RPMI8226 (cell line): ENCODE data around the gene ZNF710.

Source experiments
- DNase-seq: peaks from one replicate; pipeline ENCODE4 v3.0.0-alpha.2; 2015

The ZNF710 gene

DNA sequence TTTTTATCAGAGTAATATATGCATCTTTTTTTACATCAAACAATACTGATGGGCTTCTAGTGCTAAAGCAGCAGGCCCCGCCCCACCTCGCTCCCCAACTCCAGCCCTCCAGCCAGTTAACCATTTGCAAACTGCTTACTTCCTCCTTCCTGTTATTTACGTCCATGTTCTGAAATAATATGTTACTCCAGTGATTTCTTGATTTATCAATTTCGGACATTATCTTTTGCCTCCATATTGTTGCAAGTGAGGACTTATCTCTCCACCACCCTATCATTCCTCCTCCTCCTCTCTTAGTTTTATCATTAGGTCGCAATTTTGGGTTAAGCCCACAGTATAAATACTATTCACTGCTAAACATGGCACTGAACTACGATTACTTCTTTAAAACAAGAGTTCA is 39.5 kb downstream of the ZNF710 start:
- DNase-seq, result no peak

- no peak for DNase-seq
Observed at GRCh38 chr15:90042356-90042755, 41.2 kb downstream of the ZNF710 start.

DNA sequence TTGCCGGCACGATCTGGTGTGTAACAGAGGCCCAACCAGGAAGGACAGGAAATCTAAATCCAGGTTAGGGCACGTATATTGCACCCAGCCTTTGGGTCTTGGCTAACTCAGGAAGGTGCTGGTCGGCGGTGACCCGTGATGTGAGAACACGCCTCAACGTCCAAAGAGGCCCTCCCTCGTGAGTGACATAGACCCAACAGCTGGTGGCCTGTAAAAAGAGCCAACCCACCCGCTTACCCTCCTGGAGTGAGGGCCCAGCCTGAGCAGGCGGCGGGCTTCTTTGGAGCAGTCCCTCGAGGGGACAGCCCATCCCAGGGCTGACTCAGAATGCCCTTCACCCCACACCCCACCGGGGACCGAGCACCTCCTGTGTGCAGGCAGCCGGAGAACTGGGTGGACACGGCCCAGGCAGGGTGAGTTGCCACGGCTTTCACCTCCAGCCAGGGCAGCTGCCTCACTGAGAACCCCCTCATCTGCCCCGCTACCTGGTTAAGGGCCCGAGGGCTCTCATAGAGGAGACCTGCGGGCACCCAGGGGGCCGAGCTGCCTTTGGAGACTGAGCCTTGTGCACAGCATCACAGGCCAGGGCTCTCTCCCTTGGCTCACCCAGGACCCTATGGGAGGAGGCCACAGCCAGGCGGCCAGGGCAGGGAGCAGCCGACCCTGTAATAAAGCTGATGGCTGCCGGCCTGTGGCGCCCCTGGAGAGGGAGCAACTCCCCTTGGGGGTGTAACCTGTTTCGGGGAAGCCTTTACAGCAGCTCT is 41.8 kb downstream of the ZNF710 start:
- no peak for DNase-seq

DNA sequence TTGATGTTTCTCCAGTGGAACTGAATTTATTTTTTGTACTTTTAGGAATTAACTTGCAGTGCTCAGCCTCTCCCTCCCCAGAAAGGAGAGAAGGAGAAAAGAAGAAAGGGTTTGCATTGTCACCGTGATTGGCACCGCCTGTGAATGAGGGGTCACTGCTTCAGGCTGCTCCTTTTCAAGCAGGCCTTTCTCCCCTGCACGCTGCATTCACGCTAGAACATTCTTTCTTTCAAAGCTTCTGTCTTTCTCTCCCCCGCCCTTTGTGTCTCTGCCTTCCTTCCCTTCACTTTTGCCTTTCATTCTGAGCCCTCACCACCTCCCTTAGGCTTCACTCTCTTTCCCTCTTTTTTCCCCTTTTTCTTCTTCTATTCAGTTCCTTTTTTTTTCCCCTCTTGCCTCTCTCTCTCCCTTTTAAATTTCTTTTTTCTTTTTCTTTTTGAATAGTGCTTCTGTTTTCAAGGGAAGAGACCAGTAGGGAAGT is 42.4 kb downstream of the ZNF710 start:
- no peak for DNase-seq

DNA sequence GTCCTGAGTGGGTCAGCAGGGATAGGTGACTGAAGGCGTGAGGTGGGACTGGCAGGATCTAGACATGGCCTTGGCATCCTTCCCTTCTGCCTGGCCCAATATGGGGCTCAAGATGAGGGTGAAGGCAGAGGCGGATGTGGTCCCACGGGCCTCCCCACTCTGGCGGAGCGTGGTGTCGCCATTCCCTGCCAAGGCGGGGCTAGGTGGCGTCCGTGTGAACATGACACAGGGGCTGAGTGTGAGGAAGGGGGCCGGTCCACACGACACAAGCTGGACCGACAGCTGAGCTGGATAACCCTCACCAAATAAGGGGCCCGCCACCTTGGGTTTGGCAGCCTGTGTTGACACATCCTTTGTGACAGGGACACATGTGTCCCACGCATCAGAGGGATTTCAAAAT is 43.1 kb downstream of the ZNF710 start:
- no peak for DNase-seq

DNA sequence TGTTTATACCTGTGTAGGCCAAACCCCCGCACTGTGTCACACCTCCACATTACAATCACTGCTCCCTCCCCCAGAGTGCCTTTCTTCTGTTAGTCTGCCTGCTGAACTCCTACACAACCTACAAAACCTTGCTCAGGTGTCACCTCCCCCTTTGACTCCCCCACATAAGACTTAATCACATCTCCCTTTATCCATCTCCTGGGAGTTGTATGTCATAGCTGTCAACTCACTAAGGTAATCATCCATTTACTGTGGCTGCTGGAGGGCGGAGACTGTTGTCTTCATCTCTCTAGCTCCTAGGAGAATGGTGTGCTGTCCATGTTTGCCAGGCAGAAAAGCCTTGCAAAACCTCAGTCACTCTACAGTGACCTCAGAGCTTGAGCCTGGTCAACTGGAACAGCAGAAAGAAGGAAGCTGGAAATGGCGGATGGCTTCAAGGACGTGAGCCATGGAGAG is 43.8 kb downstream of the ZNF710 start:
- no peak for DNase-seq

DNA sequence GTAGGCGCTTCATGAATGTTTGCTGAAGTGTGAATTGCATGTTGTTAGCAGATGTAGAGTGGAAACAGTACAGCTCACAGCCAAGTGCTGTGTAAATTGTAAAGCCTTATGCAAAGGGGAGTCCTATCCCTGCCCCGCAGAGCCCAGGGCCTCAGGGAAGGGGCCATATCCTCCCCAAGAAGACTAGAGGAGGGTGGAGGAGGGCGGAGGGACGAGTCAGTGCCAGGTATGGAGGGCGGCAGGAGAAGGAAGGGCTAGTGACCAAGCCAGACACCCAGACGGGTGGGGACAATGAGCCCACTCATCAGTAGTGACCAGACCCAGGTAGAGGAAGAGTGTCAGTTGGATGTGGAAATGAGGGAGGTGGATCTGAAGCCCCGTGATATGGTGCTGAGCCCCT is 45.2 kb downstream of the ZNF710 start:
- DNase-seq, result no peak

- peak; percentile 94 for DNase-seq
Observed at GRCh38 chr15:90046911-90047392, 45.8 kb downstream of the ZNF710 start.

GRCh38 chr15:90047956-90048575 is 46.9 kb downstream of the ZNF710 start:
- DNase-seq, result no peak

- no peak for DNase-seq
Observed at GRCh38 chr15:90049030-90049429, 47.9 kb downstream of the ZNF710 start.

- no peak for DNase-seq
Observed at GRCh38 chr15:90049666-90050604, 48.8 kb downstream of the ZNF710 start.

GRCh38 chr15:90051874-90052273 is 50.8 kb downstream of the ZNF710 start:
- peak; percentile 66 for DNase-seq

DNA sequence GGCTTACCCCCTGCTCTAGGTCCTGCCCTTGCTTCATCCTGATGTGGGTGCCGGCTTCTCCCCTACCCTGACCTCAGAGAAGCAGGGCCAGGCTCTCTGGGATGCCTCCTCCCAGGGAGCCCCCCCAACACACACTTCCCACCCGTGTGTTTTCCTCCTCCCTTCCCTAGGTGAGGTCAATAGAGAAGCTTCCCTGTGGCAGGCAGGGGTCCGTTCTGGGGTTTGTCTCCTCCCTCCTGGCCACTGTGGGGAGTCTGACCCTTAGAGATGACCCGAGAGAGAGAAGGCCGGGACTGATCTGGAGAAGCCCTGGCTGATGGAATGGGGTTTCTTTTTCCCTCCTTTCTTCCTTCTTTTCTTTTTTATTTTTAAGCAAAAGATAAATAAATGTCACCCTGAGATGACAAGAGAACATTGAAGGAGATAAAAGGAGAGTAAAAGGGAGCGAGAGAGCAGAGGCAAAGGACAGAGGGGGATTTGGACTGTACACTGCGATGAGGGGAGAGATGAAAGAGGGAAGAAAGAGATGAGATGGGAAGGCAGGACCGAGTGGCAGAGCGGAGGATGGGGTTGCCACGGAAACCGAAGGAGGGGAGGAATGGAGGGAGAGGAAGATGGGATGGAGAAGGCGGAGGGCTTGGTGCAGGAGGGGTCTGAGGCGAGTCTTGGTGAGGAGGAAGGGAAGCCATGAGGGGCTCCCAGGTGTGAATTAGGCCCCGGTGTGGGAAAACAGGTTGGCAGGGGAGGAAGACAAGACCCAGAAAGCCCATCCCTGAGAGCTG is 52.8 kb downstream of the ZNF710 start:
- no peak for DNase-seq

DNA sequence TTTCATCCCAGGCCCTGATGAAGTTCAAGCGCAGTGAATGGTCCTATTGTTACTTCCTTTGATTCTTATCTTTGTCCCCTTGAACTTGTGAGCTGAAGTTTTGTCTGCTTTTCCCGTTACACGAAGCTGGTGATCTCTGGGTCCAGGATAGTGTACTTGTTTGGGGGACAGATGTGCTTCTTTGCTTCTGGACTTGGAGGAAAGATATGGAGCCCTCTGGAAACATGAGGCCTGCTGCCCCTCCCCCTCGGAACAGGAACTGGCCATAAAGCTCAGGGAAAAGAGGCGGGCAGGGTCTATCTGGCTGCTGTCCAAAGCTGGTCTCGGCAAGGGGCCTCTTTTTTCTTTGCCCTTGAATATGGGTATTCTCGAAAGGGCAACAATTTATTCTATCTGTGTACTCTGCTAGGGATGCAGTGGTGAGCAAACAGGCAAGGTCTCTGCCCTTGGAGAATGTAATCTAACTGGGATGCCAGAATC is 53.5 kb downstream of the ZNF710 start:
- no peak for DNase-seq

GRCh38 chr15:90055182-90055581 is 54.1 kb downstream of the ZNF710 start:
- DNase-seq, result no peak

DNA sequence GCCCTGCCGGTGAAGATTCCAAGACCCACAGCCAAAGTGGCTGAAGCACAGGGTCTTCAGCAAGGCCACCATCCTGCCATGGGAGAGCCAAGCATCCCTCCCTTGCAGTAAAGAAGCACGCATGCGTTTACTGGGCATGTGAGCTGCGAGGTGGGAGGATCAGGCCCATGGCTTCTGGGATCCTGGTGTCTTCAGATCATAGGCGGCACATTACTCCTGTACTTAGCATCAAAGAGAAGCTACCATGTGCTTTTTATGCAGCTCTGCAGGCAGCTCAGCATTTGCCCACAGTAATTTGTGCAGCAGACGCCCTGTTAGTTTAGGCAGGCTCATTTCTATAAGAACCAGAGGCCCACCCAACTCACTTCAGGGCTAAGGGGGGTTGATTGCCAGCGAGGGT is 55.4 kb downstream of the ZNF710 start:
- DNase-seq, result no peak

- DNase-seq, result no peak
Observed at GRCh38 chr15:90058308-90058707, 57.2 kb downstream of the ZNF710 start.

DNA sequence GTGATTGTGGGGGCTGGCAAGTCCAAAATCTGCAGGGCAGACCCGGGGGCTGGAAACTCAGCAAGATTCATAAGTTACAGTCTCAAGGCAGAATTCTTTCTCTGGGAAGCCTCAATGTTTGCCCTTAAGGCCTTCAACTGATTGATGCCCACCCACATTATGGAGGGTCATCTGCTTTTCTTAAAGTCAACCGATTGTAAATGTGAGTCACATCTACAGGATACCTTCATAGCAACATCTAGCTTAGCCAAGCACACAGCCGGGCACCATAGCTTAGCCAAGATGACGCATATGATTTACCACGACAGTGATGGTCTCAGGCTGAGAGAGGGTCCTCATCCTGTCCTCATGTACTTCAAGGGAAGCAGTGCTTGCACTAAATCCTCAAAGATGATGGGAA is 57.7 kb downstream of the ZNF710 start:
- DNase-seq, result no peak

DNA sequence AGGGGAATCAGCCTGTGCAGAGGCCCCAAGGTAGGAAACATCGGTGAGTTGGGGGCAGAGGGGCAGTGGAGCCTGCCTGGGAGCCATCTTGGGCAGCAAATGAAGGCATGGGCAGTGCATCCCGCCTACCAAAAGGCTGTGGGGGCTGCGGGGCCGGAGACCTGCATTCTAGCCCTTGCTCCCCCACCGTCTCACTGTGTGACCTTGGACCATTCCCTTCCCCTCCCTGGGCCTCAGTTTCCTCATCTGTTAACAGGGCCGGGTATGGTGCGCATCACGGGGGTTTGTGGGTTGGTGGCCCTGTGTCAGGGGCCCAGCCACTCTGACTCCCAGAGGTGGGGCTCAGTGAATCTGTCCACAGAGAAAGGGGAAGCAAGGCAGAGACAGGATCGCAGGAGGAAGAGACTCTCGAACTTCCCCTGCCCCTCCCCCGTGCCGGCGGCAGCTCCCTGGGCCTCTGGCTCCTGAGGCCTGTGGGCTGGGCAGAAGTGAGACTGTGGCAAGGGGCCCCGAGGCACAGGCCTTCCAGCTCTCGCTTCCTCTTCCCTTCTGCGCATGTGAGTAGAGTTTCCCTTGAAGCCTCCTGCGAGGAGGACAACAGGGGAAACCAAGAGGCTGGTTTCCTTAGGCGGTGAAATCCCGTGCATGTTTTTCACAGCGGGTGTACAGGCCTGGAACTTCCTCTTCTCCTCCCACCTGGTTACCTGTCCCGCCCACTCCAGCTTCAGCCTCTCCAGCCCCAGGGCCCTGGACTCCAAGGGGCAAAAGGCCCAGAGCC is 58.3 kb downstream of the ZNF710 start:
- DNase-seq, result peak; percentile 98

GRCh38 chr15:90060797-90061196 is 59.7 kb downstream of the ZNF710 start:
- DNase-seq, result no peak

DNA sequence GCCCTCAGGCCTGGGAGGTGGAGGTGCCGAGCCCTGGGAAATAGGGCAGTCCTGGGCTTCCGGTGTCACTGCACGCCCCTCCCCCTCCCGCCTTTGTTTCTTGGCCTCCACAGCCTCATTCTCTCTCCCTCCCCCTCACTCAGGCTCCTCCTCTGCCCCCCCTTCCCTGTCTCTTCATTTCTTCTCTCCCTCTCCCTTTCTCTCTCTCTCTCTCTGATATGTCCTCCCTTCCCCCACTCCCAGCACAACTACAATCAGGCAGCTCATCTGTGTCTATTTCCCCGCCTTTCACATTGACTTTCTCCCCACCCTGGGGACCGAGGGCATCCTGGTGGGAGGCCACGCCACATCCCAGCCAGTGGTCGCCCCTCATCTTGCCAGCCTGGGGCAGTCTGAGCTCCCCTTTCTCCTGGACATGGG is 60.9 kb downstream of the ZNF710 start:
- no peak for DNase-seq
